WTC11 (cell line): ENCODE results near the gene TSEN54. TPM values are rescaled to one million over a fixed set of nuclear protein-coding genes. Genes with fewer than 3 reads are reported as not detected.

Experiments used
- ATAC-seq: fragments of 200-7000 bp; cut with Tn5 transposase; 2 replicates; pipeline ENCODE4 v1.10.0; 2021; ENCODE audit warnings: mild to moderate bottlenecking, moderate library complexity
- CTCF ChIA-PET: fragments of 300-600 bp; sonication (Branson Sonifier 250); formaldehyde crosslinking; loops from one replicate; lab custom pipeline; 2021; ENCODE audit warnings: antibody characterized with exemption; lab: Charles Lee
- POLR2A ChIA-PET: fragments of 350-600 bp; sonication (Branson Sonifier 250); formaldehyde crosslinking; loops from one replicate; lab custom pipeline; 2021; ENCODE audit warnings: antibody characterized with exemption; lab: Charles Lee
- DNase-seq: peaks from one replicate; pipeline ENCODE4 v3.0.0; 2021; ENCODE audit warnings: low spot score
- H3K27ac Mint-ChIP-seq: 2 replicates; pipeline ENCODE4 v1.8.0; 2021; ENCODE audit warnings: mixed read lengths
- H3K27me3 Mint-ChIP-seq: 2 replicates; pipeline ENCODE4 v1.8.0; 2021; ENCODE audit warnings: low read depth, mild to moderate bottlenecking, moderate library complexity, mixed read lengths
- H3K36me3 Mint-ChIP-seq: 2 replicates; pipeline ENCODE4 v1.8.0; 2021; ENCODE audit warnings: mixed read lengths
- H3K4me1 Mint-ChIP-seq: 2 replicates; pipeline ENCODE4 v1.8.0; 2022; ENCODE audit warnings: mixed read lengths
- H3K4me3 Mint-ChIP-seq: 2 replicates; pipeline ENCODE4 v1.8.0; 2021; ENCODE audit warnings: mild to moderate bottlenecking, moderate library complexity, mixed read lengths
- H3K9me3 Mint-ChIP-seq: 2 replicates; pipeline ENCODE4 v1.8.0; 2021; ENCODE audit warnings: mixed read lengths
- ATF1 ChIP-seq: sonication (generic); formaldehyde crosslinking; IDR thresholded peaks from 2 replicates; pipeline ENCODE4 v1.8.1; 2023; ENCODE audit warnings: mild to moderate bottlenecking, moderate library complexity, missing genetic modification reagents
- E2F1 ChIP-seq: sonication (generic); formaldehyde crosslinking; IDR thresholded peaks from 2 replicates; pipeline ENCODE4 v1.8.0; 2022; ENCODE audit warnings: mild to moderate bottlenecking, missing genetic modification reagents
- ELF4 ChIP-seq: sonication (generic); formaldehyde crosslinking; IDR thresholded peaks from 2 replicates; pipeline ENCODE4 v1.8.1; 2022; ENCODE audit warnings: low read depth, mild to moderate bottlenecking, moderate library complexity, missing genetic modification reagents
- ESRRA ChIP-seq: sonication (generic); formaldehyde crosslinking; IDR thresholded peaks from 2 replicates; pipeline ENCODE4 v1.8.1; 2022; ENCODE audit warnings: mild to moderate bottlenecking, missing genetic modification reagents, borderline replicate concordance
- GABPB1 ChIP-seq: sonication (generic); formaldehyde crosslinking; IDR thresholded peaks from 2 replicates; pipeline ENCODE4 v1.8.1; 2023; ENCODE audit warnings: mild to moderate bottlenecking, missing genetic modification reagents
- RORB ChIP-seq: fragments of 250-450 bp; sonication (Bioruptor Pico); IDR thresholded peaks from 2 replicates; pipeline ENCODE4 v1.9.0; 2021; ENCODE audit warnings: mild to moderate bottlenecking
- USF1 ChIP-seq: sonication (generic); formaldehyde crosslinking; IDR thresholded peaks from 2 replicates; pipeline ENCODE4 v1.8.0; 2022; ENCODE audit warnings: mild to moderate bottlenecking, missing genetic modification reagents
- ZMAT4 ChIP-seq: fragments of 250-450 bp; sonication (Bioruptor Pico); IDR thresholded peaks from 2 replicates; pipeline ENCODE4 v1.9.0; 2021; ENCODE audit warnings: mild to moderate bottlenecking
- ZNF219 ChIP-seq: sonication (generic); formaldehyde crosslinking; IDR thresholded peaks from 2 replicates; pipeline ENCODE4 v1.8.0; 2023; ENCODE audit warnings: missing genetic modification reagents, mild to moderate bottlenecking, borderline replicate concordance
- ZNF416 ChIP-seq: fragments of 250-450 bp; sonication (Bioruptor Pico); IDR thresholded peaks from 2 replicates; pipeline ENCODE4 v1.9.0; 2021; ENCODE audit warnings: mild to moderate bottlenecking, inconsistent platforms
- ZNF423 ChIP-seq: fragments of 250-450 bp; sonication (Bioruptor Pico); IDR thresholded peaks from 2 replicates; pipeline ENCODE4 v2.1.2; 2022; ENCODE audit warnings: mild to moderate bottlenecking, moderate library complexity
- ZNF671 ChIP-seq: fragments of 250-450 bp; sonication (Bioruptor Pico); IDR thresholded peaks from 2 replicates; pipeline ENCODE4 v1.8.0; 2021; ENCODE audit warnings: mild to moderate bottlenecking
- ZSCAN18 ChIP-seq: fragments of 250-450 bp; sonication (Bioruptor Pico); IDR thresholded peaks from 2 replicates; pipeline ENCODE4 v2.1.2; 2022; ENCODE audit warnings: mild to moderate bottlenecking, moderate library complexity
- total RNA-seq: library from RNA; stranded (reverse); gene quantifications from 3 replicates; pipeline ENCODE4 v1.2.3, GENCODE V29; 2021
- TF ChIP-seq, protein P1 (sequence below): sonication (generic); formaldehyde crosslinking; conservative IDR thresholded peaks from 2 replicates; pipeline ENCODE4 v1.8.1; 2022; ENCODE audit warnings: mild to moderate bottlenecking, missing genetic modification reagents
- TF ChIP-seq, protein P2 (sequence below): sonication (generic); formaldehyde crosslinking; IDR thresholded peaks from 2 replicates; pipeline ENCODE4 v1.8.1; 2023; ENCODE audit warnings: mild to moderate bottlenecking, missing genetic modification reagents
- TF ChIP-seq, protein P3 (sequence below): fragments of 250-450 bp; sonication (Bioruptor Pico); IDR thresholded peaks from 2 replicates; pipeline ENCODE4 v1.8.0; 2021; ENCODE audit warnings: mild to moderate bottlenecking
- TF ChIP-seq, protein P4 (sequence below): sonication (generic); formaldehyde crosslinking; IDR thresholded peaks from 2 replicates; pipeline ENCODE4 v1.8.1; 2023; ENCODE audit warnings: mild to moderate bottlenecking, missing genetic modification reagents, borderline replicate concordance

The TSEN54 gene
- total RNA-seq, 1 experiment from 2014 or later: 53.4 TPM

DNA sequence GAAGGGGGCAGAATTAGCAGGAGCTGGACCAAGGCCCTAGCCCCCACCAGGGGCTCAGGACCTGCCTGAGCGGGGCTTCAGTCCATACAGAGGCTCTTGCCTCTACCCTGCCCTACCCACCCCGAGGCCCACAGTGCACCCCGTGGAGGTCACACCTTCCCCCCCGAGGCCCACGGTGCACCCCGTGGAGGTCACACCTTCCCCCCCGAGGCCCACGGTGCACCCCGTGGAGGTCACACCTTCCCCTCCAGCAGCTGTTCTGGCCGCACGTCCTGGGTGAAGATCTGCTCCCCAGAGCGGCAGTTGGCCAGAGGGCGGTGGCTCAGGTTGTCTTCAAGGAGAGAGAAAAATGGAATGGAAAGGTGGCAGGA is 12.4 kb upstream of the TSEN54 start (continued):
- no peak for TF ChIP-seq USF1 (CRISPR knock-in tag)

DNA sequence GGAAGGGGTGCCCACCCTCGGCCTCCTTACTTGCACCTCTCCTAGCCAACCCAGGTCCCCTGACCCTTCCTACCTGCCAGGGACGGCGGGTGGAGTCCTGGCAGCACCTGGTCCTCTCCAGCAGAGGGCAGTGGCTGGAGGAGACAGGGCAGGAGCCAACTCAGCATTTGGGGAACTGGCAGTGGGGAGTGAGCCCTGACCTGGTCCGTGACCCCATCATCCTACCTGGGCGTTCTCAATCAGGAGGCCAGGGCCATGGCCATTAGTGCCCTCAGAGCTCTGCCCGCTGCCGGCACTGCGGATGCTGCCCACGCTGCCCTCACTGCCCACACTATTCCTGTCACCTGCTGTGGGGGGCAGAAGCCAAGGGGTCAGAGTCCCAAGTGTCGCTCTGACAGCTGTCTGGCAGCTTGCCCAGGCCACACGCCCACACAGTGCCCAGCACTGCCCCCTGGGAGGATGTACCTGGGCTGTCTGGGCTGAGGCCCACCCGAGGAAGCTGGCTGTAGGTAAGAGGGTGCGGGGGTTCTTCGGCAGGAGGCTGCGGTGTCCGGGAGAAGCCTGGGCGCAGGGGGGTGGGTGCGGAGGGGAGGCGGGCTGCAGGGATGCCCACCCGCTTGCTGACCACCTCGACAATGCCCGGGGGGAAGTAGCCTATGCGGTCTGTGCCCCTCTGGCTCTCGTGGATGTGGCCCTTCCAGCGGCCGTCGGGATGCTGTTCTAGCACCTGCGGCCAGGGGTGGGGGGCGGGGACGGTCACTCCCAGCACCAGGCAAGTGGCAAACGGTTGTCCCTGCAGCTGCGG is 11.8 kb upstream of the TSEN54 start:
- no peaks in the 10 kb centered on the region for H3K9me3 Mint-ChIP-seq
- no peak overlapping the region for H3K4me3 Mint-ChIP-seq
- peak; percentile 83 for ATAC-seq
- DNase-seq: peak; percentile 73
- H3K27ac Mint-ChIP-seq: no peak overlapping the region
- peaks cover 10% of the 10 kb centered on the region; the same call in 1 of the 2 replicates for H3K36me3 Mint-ChIP-seq
- ChIA-PET CTCF (interaction anchor here (0.6 to 3.0 kb wide), 12 partner anchors 10 to 234 kb away, joined by 3 to 11 read pairs (median 5); partner anchors contain the start of genes GRB2, LLGL2, MIF4GD and TSEN54), POLR2A (no interaction called here)
- no peaks in the 10 kb centered on the region for H3K4me1 Mint-ChIP-seq
- H3K27me3 Mint-ChIP-seq: no peaks in the 10 kb centered on the region
- TF ChIP-seq, protein P1, sequence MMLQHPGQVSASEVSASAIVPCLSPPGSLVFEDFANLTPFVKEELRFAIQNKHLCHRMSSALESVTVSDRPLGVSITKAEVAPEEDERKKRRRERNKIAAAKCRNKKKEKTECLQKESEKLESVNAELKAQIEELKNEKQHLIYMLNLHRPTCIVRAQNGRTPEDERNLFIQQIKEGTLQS (CRISPR knock-in tag): no peak
- TF ChIP-seq ZMAT4 (CRISPR knock-in tag): no peak
- no peak for TF ChIP-seq ATF1 (CRISPR knock-in tag)
- TF ChIP-seq ELF4: no peak
- TF ChIP-seq, protein P2, sequence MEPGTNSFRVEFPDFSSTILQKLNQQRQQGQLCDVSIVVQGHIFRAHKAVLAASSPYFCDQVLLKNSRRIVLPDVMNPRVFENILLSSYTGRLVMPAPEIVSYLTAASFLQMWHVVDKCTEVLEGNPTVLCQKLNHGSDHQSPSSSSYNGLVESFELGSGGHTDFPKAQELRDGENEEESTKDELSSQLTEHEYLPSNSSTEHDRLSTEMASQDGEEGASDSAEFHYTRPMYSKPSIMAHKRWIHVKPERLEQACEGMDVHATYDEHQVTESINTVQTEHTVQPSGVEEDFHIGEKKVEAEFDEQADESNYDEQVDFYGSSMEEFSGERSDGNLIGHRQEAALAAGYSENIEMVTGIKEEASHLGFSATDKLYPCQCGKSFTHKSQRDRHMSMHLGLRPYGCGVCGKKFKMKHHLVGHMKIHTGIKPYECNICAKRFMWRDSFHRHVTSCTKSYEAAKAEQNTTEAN (CRISPR knock-in tag): no peak
- TF ChIP-seq ZNF423 (CRISPR knock-in tag): no peak
- TF ChIP-seq GABPB1 (CRISPR knock-in tag): no peak
- TF ChIP-seq, all 79 proteins: peak for 0

DNA sequence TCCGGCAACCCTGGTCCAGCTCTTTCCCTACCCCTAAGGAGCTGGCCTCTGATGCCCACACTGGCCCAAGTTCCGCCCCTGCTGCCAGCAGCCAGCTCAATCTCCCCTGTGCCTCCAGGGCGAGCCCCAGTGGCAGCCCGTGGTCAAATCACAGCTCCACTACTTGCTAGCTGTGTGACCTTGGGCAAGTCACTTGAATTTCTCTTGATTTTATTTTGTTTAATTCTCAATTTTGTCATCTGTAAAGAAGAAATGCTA is 11.2 kb upstream of the TSEN54 start:
- H3K36me3 Mint-ChIP-seq: peaks cover 7% of the 10 kb centered on the region; the same call in 1 of the 2 replicates
- CTCF ChIA-PET: interaction anchor here (0.9 to 3.0 kb wide), 9 partner anchors 9 to 112 kb away, joined by 3 to 11 read pairs (median 5); partner anchors contain the start of genes GRB2, LLGL2 and TSEN54
- no peaks in the 10 kb centered on the region for H3K4me1 Mint-ChIP-seq
- H3K4me3 Mint-ChIP-seq: no peak overlapping the region
- POLR2A ChIA-PET: no interaction called here
- no peak for ATAC-seq
- no peaks in the 10 kb centered on the region for H3K27me3 Mint-ChIP-seq
- TF ChIP-seq ZNF219 (CRISPR knock-in tag): no peak
- TF ChIP-seq ZNF671: no peak
- TF ChIP-seq, protein P3, sequence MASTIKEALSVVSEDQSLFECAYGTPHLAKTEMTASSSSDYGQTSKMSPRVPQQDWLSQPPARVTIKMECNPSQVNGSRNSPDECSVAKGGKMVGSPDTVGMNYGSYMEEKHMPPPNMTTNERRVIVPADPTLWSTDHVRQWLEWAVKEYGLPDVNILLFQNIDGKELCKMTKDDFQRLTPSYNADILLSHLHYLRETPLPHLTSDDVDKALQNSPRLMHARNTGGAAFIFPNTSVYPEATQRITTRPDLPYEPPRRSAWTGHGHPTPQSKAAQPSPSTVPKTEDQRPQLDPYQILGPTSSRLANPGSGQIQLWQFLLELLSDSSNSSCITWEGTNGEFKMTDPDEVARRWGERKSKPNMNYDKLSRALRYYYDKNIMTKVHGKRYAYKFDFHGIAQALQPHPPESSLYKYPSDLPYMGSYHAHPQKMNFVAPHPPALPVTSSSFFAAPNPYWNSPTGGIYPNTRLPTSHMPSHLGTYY (CRISPR knock-in tag): no peak
- no peak for TF ChIP-seq ZSCAN18 (CRISPR knock-in tag)
- no peak for TF ChIP-seq RORB (CRISPR knock-in tag)
- TF ChIP-seq E2F1: no peak
- TF ChIP-seq ESRRA (CRISPR knock-in tag): no peak
- TF ChIP-seq, protein P4, sequence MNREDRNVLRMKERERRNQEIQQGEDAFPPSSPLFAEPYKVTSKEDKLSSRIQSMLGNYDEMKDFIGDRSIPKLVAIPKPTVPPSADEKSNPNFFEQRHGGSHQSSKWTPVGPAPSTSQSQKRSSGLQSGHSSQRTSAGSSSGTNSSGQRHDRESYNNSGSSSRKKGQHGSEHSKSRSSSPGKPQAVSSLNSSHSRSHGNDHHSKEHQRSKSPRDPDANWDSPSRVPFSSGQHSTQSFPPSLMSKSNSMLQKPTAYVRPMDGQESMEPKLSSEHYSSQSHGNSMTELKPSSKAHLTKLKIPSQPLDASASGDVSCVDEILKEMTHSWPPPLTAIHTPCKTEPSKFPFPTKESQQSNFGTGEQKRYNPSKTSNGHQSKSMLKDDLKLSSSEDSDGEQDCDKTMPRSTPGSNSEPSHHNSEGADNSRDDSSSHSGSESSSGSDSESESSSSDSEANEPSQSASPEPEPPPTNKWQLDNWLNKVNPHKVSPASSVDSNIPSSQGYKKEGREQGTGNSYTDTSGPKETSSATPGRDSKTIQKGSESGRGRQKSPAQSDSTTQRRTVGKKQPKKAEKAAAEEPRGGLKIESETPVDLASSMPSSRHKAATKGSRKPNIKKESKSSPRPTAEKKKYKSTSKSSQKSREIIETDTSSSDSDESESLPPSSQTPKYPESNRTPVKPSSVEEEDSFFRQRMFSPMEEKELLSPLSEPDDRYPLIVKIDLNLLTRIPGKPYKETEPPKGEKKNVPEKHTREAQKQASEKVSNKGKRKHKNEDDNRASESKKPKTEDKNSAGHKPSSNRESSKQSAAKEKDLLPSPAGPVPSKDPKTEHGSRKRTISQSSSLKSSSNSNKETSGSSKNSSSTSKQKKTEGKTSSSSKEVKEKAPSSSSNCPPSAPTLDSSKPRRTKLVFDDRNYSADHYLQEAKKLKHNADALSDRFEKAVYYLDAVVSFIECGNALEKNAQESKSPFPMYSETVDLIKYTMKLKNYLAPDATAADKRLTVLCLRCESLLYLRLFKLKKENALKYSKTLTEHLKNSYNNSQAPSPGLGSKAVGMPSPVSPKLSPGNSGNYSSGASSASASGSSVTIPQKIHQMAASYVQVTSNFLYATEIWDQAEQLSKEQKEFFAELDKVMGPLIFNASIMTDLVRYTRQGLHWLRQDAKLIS: no peak
- TF ChIP-seq ZNF416 (CRISPR knock-in tag): no peak
- no peak for DNase-seq
- H3K9me3 Mint-ChIP-seq: no peaks in the 10 kb centered on the region
- no peak overlapping the region for H3K27ac Mint-ChIP-seq
